WERI-Rb-1 (cell line): ENCODE data around the gene MSX1.
A peak's percentile ranks its signal among the peaks of the same experiment; 100 is the strongest.

Experiments
- DNase-seq: peaks from one replicate; pipeline ENCODE4 v3.0.0-alpha.2; 2020
- H3K27ac ChIP-seq: fragments of 250-450 bp; sonication (Bioruptor Pico); 2 replicates; pipeline ENCODE4 v1.5.1; 2020; ENCODE audit warnings: mild to moderate bottlenecking, moderate library complexity
- H3K27me3 ChIP-seq: fragments of 250-450 bp; sonication (Bioruptor Pico); 2 replicates; pipeline ENCODE4 v1.5.1; 2021; ENCODE audit warnings: mild to moderate bottlenecking, low read depth, moderate library complexity; ENCODE audit not compliant: insufficient read depth, severe bottlenecking
- H3K36me3 ChIP-seq: fragments of 250-450 bp; sonication (Bioruptor Pico); 2 replicates; pipeline ENCODE4 v1.5.1; 2020; ENCODE audit warnings: mild to moderate bottlenecking, moderate library complexity
- H3K4me3 ChIP-seq: 2 replicates; pipeline ENCODE4 v1.5.1; 2011; ENCODE audit warnings: low read depth, mild to moderate bottlenecking, control low read depth, low read length
- H3K9me3 ChIP-seq: fragments of 250-450 bp; sonication (Bioruptor Pico); 2 replicates; pipeline ENCODE4 v1.5.1; 2021; ENCODE audit warnings: mild to moderate bottlenecking, moderate library complexity; ENCODE audit not compliant: severe bottlenecking
- CTCF ChIP-seq: IDR thresholded peaks from 2 replicates; pipeline ENCODE4 v1.5.1; 2011; ENCODE audit warnings: low read depth, mild to moderate bottlenecking, control low read depth, inconsistent platforms, low read length

The MSX1 gene

DNA sequence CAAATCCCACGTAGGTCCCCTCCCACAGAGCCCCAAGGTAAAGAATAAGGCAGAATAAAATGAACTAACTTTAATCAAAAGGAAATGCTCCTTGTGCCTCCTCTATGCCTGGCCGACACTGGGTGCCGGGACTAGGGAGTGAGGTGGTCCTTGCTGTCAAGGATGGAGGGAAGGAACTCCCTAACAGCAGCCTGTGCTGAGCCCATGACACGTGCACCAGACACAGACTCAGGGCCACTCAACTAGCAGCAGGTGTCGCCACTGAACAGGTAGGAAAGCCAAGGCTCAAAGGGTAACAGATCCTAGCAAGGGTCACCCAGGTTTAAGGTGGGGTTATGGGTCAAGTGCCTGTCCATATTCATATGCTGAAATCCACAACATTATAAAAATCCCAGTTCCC, 29.2 kb downstream of the MSX1 start:
- TF ChIP-seq CTCF = 0 out of 2 replicates have a peak, but pooled peaks have one; percentile 25
- no peak for DNase-seq
- Histone ChIP-seq H3K36me3 (no peaks in the 10 kb centered on the region), H3K27ac (no peak overlapping the region), H3K4me3 (no peak overlapping the region), H3K27me3 (no peaks in the 10 kb centered on the region), H3K9me3 (no peaks in the 10 kb centered on the region)

GRCh38 chr4:4889781-4890180, 30.3 kb downstream of the MSX1 start:
- no peak overlapping the region for H3K27ac ChIP-seq
- H3K4me3 ChIP-seq = no peak overlapping the region
- H3K36me3 ChIP-seq = no peaks in the 10 kb centered on the region
- no peaks in the 10 kb centered on the region for H3K27me3 ChIP-seq
- no peak for TF ChIP-seq CTCF
- DNase-seq = no peak
- no peaks in the 10 kb centered on the region for H3K9me3 ChIP-seq

DNA sequence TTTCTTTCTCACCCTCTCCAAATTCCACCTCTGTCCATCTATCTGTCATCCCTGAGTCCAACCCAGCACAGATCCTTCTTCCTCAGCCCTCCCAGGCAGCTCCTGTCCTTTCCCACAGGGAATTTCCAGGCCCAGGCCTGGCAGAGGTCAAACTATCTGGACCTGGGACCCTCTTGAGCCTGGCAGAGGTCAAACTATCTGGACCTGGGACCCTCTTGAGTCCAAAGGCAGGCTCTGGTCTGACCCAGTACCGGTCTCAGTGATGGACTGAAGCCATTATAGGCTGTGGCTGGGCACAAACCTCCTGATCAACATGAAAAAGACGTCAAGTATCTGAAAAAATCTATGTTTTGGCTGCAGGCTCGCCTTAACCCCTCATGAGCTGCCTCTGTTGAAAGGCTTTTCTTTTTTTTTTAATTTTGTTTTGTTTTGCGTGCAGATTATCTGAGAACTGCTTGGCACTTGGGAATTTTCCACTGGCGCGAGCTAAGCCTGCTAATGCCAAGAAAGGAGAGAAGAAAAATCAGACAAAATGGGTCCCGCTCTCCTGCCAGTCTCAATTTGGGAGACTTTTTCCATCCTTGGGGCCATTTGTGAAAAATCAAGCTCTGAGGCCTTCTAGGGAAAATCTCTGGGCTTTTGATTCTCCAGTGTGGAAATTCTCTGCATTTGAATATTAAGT, 31.2 kb downstream of the MSX1 start:
- no peak for TF ChIP-seq CTCF
- Histone ChIP-seq H3K27ac (no peak overlapping the region), H3K27me3 (no peaks in the 10 kb centered on the region), H3K9me3 (no peaks in the 10 kb centered on the region), H3K36me3 (no peaks in the 10 kb centered on the region), H3K4me3 (no peak overlapping the region)
- DNase-seq = no peak

DNA sequence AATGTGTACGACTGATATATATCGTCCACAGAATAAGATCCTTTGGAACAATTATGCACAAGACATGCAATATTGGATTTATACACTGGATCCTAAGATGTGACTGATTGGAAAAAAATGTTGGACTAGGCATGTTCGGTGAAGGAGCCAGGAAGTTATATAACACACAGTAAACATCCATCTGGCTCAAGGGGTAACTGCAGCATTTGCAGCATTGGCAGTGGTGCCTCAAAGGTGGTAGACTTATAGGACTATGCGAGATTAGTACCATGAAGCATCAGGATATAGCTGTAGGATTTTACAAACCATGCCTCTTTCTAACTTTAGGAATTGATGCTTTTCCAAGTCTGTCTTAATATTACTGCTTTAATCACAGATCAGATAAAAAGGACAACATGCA, 34.3 kb downstream of the MSX1 start:
- no peaks in the 10 kb centered on the region for H3K9me3 ChIP-seq
- no peak for TF ChIP-seq CTCF
- H3K4me3 ChIP-seq = no peak overlapping the region
- no peak for DNase-seq
- no peaks in the 10 kb centered on the region for H3K36me3 ChIP-seq
- no peak overlapping the region for H3K27ac ChIP-seq
- H3K27me3 ChIP-seq = no peaks in the 10 kb centered on the region

- DNase-seq = no peak
- TF ChIP-seq CTCF = no peak
- Histone ChIP-seq H3K36me3 (no peaks in the 10 kb centered on the region), H3K27me3 (no peaks in the 10 kb centered on the region), H3K4me3 (no peak overlapping the region), H3K9me3 (no peaks in the 10 kb centered on the region), H3K27ac (no peak overlapping the region)
Observed at GRCh38 chr4:4899202-4899925, 39.9 kb downstream of the MSX1 start.
